ENCODE measurements around the gene ELMO3. TPM values are rescaled to one million over a fixed set of nuclear protein-coding genes. Genes with fewer than 3 reads are reported as not detected.

ELMO3 gene
- total RNA-seq, 1 experiment from 2014 or later: 2.0 TPM

GRCh38 chr16:67170168-67170948 is 28.6 kb upstream of the ELMO3 start, which contains the start of gene NOL3:
NOL3 (plus strand) TSS chr16:67170538.
- Histone ChIP-seq H3K27ac (ENCODE audit: low read length) (peak within 1 kb of the TSS; percentile 92), H3K27me3 (ENCODE audit: control insufficient read depth, insufficient read depth, low read length) (no peaks in the 10 kb centered on the region), H3K4me1 (ENCODE audit: control insufficient read depth, insufficient read depth, low read length) (peaks cover 18% of the 10 kb centered on the region), H3K9me3 (ENCODE audit: control insufficient read depth, insufficient read depth, low read depth, low read length) (no peaks in the 10 kb centered on the region), H3K4me3 (ENCODE audit: low read depth in 2 of 2, low read length in 2 of 2) (peak within 1 kb of the TSS; percentile 38 to 57), H3K36me3 (ENCODE audit: control insufficient read depth, insufficient read depth, low read length) (no peaks in the 10 kb centered on the region; the same call in 1 of the 2 replicates)
- DNase-seq (ENCODE audit: low read depth, low spot score): no peak
- intact Hi-C loops (cut with micrococcal nuclease; ENCODE audit: unreplicated experiment) (no loop called here), in situ Hi-C loops (cut with HindIII; ENCODE audit: low pct_unique_long_range_greater_than_20kb, low sequenced_read_pairs) (no loop called here)
- no TSS peak for BruUV-seq (replicated peaks)
- ChIA-PET CTCF (interaction anchor here (0.5 to 1.1 kb wide), 4 partner anchors 10 to 293 kb away, joined by 3 to 4 read pairs (median 3); partner anchors contain the start of genes FBXL8 and TRADD), POLR2A (interaction anchor here (0.7 kb wide), 1 partner anchor 10 kb away, joined by 3 read pairs; no protein-coding TSS in a partner anchor)
- TF ChIP-seq CTCF (IDR thresholded peaks at IDR 0.05): no peak
- no peak; the same call in 1 of the 2 replicates for TF ChIP-seq POLR2AphosphoS5 (IDR thresholded peaks at IDR 0.05; ENCODE audit: low read depth, low read length)
- no peak for TF ChIP-seq REST (IDR thresholded peaks at IDR 0.05; ENCODE audit: insufficient read depth in 1 of 2, low read depth in 2 of 2, low read length in 1 of 2)
- no peak for TF ChIP-seq SIN3A (IDR thresholded peaks at IDR 0.05; ENCODE audit: borderline replicate concordance, insufficient read depth, low read depth, low read length)
- no peak for TF ChIP-seq TCF7L2 (IDR thresholded peaks at IDR 0.05; ENCODE audit: low read depth, low read length)
- peak; percentile 78 for ATAC-seq

GRCh38 chr16:67170949-67171649 is 27.8 kb upstream of the ELMO3 start:
- intact Hi-C loops (cut with micrococcal nuclease; ENCODE audit: unreplicated experiment): no loop called here
- peak overlapping the region; percentile 92 for H3K27ac ChIP-seq (ENCODE audit: low read length)
- no TSS peak for BruUV-seq (replicated peaks)
- DNase-seq (ENCODE audit: low read depth, low spot score): no peak
- in situ Hi-C loops (cut with HindIII; ENCODE audit: low pct_unique_long_range_greater_than_20kb, low sequenced_read_pairs): no loop called here
- ATAC-seq: peak; percentile 29
- H3K27me3 ChIP-seq (ENCODE audit: control insufficient read depth, insufficient read depth, low read length): no peaks in the 10 kb centered on the region
- peak overlapping the region; percentile 38 to 57 for H3K4me3 ChIP-seq (ENCODE audit: low read depth in 2 of 2, low read length in 2 of 2)
- H3K9me3 ChIP-seq (ENCODE audit: control insufficient read depth, insufficient read depth, low read depth, low read length): no peaks in the 10 kb centered on the region
- H3K4me1 ChIP-seq (ENCODE audit: control insufficient read depth, insufficient read depth, low read length): peaks cover 18% of the 10 kb centered on the region
- POLR2A ChIA-PET: interaction anchor here (0.7 kb wide), 1 partner anchor 11 kb away, joined by 3 read pairs; no protein-coding TSS in a partner anchor
- no peaks in the 10 kb centered on the region; the same call in 1 of the 2 replicates for H3K36me3 ChIP-seq (ENCODE audit: control insufficient read depth, insufficient read depth, low read length)
- TF ChIP-seq REST (IDR thresholded peaks at IDR 0.05; ENCODE audit: insufficient read depth in 1 of 2, low read depth in 2 of 2, low read length in 1 of 2) (no peak), SIN3A (IDR thresholded peaks at IDR 0.05; ENCODE audit: borderline replicate concordance, insufficient read depth, low read depth, low read length) (no peak), TCF7L2 (IDR thresholded peaks at IDR 0.05; ENCODE audit: low read depth, low read length) (no peak), CTCF (IDR thresholded peaks at IDR 0.05) (no peak), POLR2AphosphoS5 (IDR thresholded peaks at IDR 0.05; ENCODE audit: low read depth, low read length) (no peak)
- CTCF ChIA-PET: interaction anchor here (0.5 to 1.1 kb wide), 3 partner anchors 11 to 293 kb away, joined by 3 to 4 read pairs (median 3); partner anchors contain the start of genes FBXL8 and TRADD
